GM19455 (cell line): ENCODE results near the gene CEACAM1.
"Not testable (repeated sequence)": the region's sequence is repeated elsewhere in the genome, so short reads cannot be mapped to it uniquely, and the experiment has no call there.

Experiments used
- ATAC-seq: cut with Tn5 transposase; IDR thresholded peaks from one replicate; pipeline ENCODE4 v1.9.1; 2021; ENCODE audit not compliant: unreplicated experiment

The CEACAM1 gene

GRCh38 chr19:42528354-42529247 lies at the start of gene CEACAM1:
Gene CEACAM1 (minus strand): TSS chr19:42528481. CDS start chr19:42528374, 107 bp downstream.
- no peak for ATAC-seq

GRCh38 chr19:42577016-42577415 lies 48.7 kb upstream of the CEACAM1 start:
- ATAC-seq, result no peak

GRCh38 chr19:42576241-42576640 lies 48.0 kb upstream of the CEACAM1 start:
- no peak for ATAC-seq

- ATAC-seq, result no peak
These were observed 45.4 kb upstream of the CEACAM1 start for GRCh38 chr19:42573642-42574041.

- no peak for ATAC-seq
These were observed 42.8 kb upstream of the CEACAM1 start for GRCh38 chr19:42571116-42571515.

GRCh38 chr19:42569193-42569592 lies 40.9 kb upstream of the CEACAM1 start:
- no peak for ATAC-seq

- ATAC-seq, result no peak
These were observed 39.7 kb upstream of the CEACAM1 start for GRCh38 chr19:42568006-42568405.

- no peak for ATAC-seq
These were observed 39.3 kb upstream of the CEACAM1 start for GRCh38 chr19:42567567-42567966.

- no peak for ATAC-seq
These were observed 35.3 kb upstream of the CEACAM1 start for GRCh38 chr19:42563352-42564210.

GRCh38 chr19:42561512-42561911 lies 33.2 kb upstream of the CEACAM1 start:
- ATAC-seq, result no peak

GRCh38 chr19:42560731-42561130 lies 32.5 kb upstream of the CEACAM1 start:
- ATAC-seq, result no peak

GRCh38 chr19:42558450-42559150 lies 30.3 kb upstream of the CEACAM1 start:
- ATAC-seq, result no peak

- not testable (repeated sequence) for ATAC-seq
These were observed 29.1 kb upstream of the CEACAM1 start for GRCh38 chr19:42557386-42557871.

GRCh38 chr19:42555801-42556200 lies 27.5 kb upstream of the CEACAM1 start:
- no peak for ATAC-seq

GRCh38 chr19:42555317-42555716 lies 27.0 kb upstream of the CEACAM1 start:
- ATAC-seq, result no peak

- no peak for ATAC-seq
These were observed 25.8 kb upstream of the CEACAM1 start for GRCh38 chr19:42554046-42554575.

GRCh38 chr19:42553292-42554045 lies 25.2 kb upstream of the CEACAM1 start:
- ATAC-seq, result no peak

- no peak for ATAC-seq
These were observed 24.1 kb upstream of the CEACAM1 start for GRCh38 chr19:42552086-42553065.

- ATAC-seq, result not testable (repeated sequence)
These were observed 22.2 kb upstream of the CEACAM1 start for GRCh38 chr19:42550521-42550920.
